HepG2 (cell line): ENCODE results near the gene PKD1L1. TPM values are rescaled to one million over a fixed set of nuclear protein-coding genes. Genes with fewer than 3 reads are reported as not detected.

Source experiments
- BATF2 ChIP-seq: sonication (generic); formaldehyde crosslinking; IDR thresholded peaks from 2 replicates; pipeline ENCODE4 v1.8.0; 2022; ENCODE audit warnings: mild to moderate bottlenecking, missing genetic modification reagents, moderate library complexity
- CBX5 ChIP-seq: sonication (generic); formaldehyde crosslinking; IDR thresholded peaks from 2 replicates; pipeline ENCODE4 v1.4.0; 2020; ENCODE audit warnings: missing genetic modification reagents, borderline replicate concordance
- HDAC6 ChIP-seq: fragments of 200-600 bp; sonication (generic); IDR thresholded peaks from 2 replicates; pipeline ENCODE4 v1.7.0; 2017; ENCODE audit warnings: mild to moderate bottlenecking, antibody characterized with exemption, low read length, low read depth
- HHEX ChIP-seq: IDR thresholded peaks from 2 replicates; pipeline ENCODE4 v1.6.1; 2016; ENCODE audit warnings: control low read depth
- POLR2AphosphoS2 ChIP-seq: IDR thresholded peaks from 2 replicates; pipeline ENCODE4 v1.6.1; 2011; ENCODE audit warnings: low read depth, low read length, improper control_type of control experiment
- SIN3A ChIP-seq: IDR thresholded peaks from 2 replicates; pipeline ENCODE4 v1.6.1; 2011; ENCODE audit warnings: low read depth, mild to moderate bottlenecking, control low read depth, low read length, borderline replicate concordance
- SNAI1 ChIP-seq: sonication (generic); formaldehyde crosslinking; IDR thresholded peaks from 2 replicates; pipeline ENCODE4 v1.5.0; 2020; ENCODE audit warnings: mild to moderate bottlenecking, missing genetic modification reagents, borderline replicate concordance
- TCF7 ChIP-seq: sonication (generic); IDR thresholded peaks from 2 replicates; pipeline ENCODE4 v1.6.1; 2016; ENCODE audit warnings: antibody characterized with exemption, low read depth
- TEF ChIP-seq: sonication (generic); formaldehyde crosslinking; IDR thresholded peaks from 2 replicates; pipeline ENCODE4 v1.5.0; 2020; ENCODE audit warnings: missing genetic modification reagents
- TMF1 ChIP-seq: sonication (generic); formaldehyde crosslinking; IDR thresholded peaks from 2 replicates; pipeline ENCODE4 v1.8.1; 2022; ENCODE audit warnings: low read depth, missing genetic modification reagents
- ZBTB44 ChIP-seq: sonication (generic); formaldehyde crosslinking; IDR thresholded peaks from 2 replicates; pipeline ENCODE4 v1.4.0; 2020; ENCODE audit warnings: missing genetic modification reagents
- ZEB1 ChIP-seq: IDR thresholded peaks from 2 replicates; pipeline ENCODE4 v1.6.1; 2012; ENCODE audit warnings: mild to moderate bottlenecking, low read depth, inconsistent platforms; ENCODE audit not compliant: insufficient replicate concordance
- ZFP82 ChIP-seq: sonication (generic); formaldehyde crosslinking; IDR thresholded peaks from 2 replicates; pipeline ENCODE4 v1.5.1; 2020; ENCODE audit warnings: mild to moderate bottlenecking, missing genetic modification reagents, borderline replicate concordance
- ZNF234 ChIP-seq: sonication (generic); formaldehyde crosslinking; conservative IDR thresholded peaks from 2 replicates; pipeline ENCODE4 v1.5.1; 2020; ENCODE audit warnings: mild to moderate bottlenecking, missing genetic modification reagents
- ZNF367 ChIP-seq: sonication (generic); formaldehyde crosslinking; IDR thresholded peaks from 2 replicates; pipeline ENCODE4 v1.4.0; 2020; ENCODE audit warnings: missing genetic modification reagents, borderline replicate concordance
- ZNF496 ChIP-seq: sonication (generic); formaldehyde crosslinking; IDR thresholded peaks from 2 replicates; pipeline ENCODE4 v1.8.1; 2023; ENCODE audit warnings: mild to moderate bottlenecking, moderate library complexity, missing genetic modification reagents; ENCODE audit not compliant: insufficient replicate concordance
- ZNF562 ChIP-seq: sonication (generic); formaldehyde crosslinking; IDR thresholded peaks from 2 replicates; pipeline ENCODE4 v1.8.0; 2022; ENCODE audit warnings: missing genetic modification reagents, borderline replicate concordance
- ZNF577 ChIP-seq: sonication (generic); formaldehyde crosslinking; IDR thresholded peaks from 2 replicates; pipeline ENCODE4 v1.4.0; 2020; ENCODE audit warnings: mild to moderate bottlenecking, low read depth, missing genetic modification reagents, borderline replicate concordance
- ZNF589 ChIP-seq: sonication (generic); formaldehyde crosslinking; conservative IDR thresholded peaks from 2 replicates; pipeline ENCODE4 v1.8.0; 2022; ENCODE audit warnings: mild to moderate bottlenecking, moderate library complexity, missing genetic modification reagents
- ZNF619 ChIP-seq: sonication (generic); formaldehyde crosslinking; IDR thresholded peaks from 2 replicates; pipeline ENCODE4 v1.4.0; 2020; ENCODE audit warnings: mild to moderate bottlenecking, missing genetic modification reagents
- polyA plus RNA-seq, 8 experiments: library from polyadenylated mRNA; depleted of rRNA in 3 of 8; stranded (reverse) in 7 of 8; unstranded in 1 of 8; fragments of >200 nt; fragmentation: Illumina TruSeq in 4 of 8; extraction: Trizol in 4 of 8; gene quantifications; 2 replicates each; pipeline versions ENCODE4 v1.2.1 to v1.2.3, GENCODE V29; 2011 to 2016; ENCODE audit warnings: low read depth in 4 of 8, missing spikeins in 1 of 8, mixed read lengths in 1 of 8; ENCODE audit not compliant: insufficient read depth in 1 of 8
- total RNA-seq, 5 experiments: library from RNA; depleted of rRNA; stranded (reverse); fragments of >200 nt; fragmentation: Illumina TruSeq; extraction: Trizol; gene quantifications; 2 replicates each; pipeline ENCODE4 v1.2.3, GENCODE V29; 2016; ENCODE audit warnings: low read depth in 1 of 5
- TF ChIP-seq, protein P1 (sequence below): sonication (generic); IDR thresholded peaks from 2 replicates; pipeline ENCODE4 v1.6.1; 2016; ENCODE audit warnings: low read depth, borderline replicate concordance
- TF ChIP-seq, protein P2 (sequence below): IDR thresholded peaks from 2 replicates; pipeline ENCODE4 v1.6.1; 2012; ENCODE audit warnings: low read length, improper control_type of control experiment

The PKD1L1 gene
- total and polyA plus RNA-seq, 2 of the 13 experiments (the other 11 are each of a cell fraction or from before 2014, with no cell fraction given): 0.01 TPM; not detected in 1

GRCh38 chr7:47763063-47763974 lies 184.9 kb downstream of the PKD1L1 start (continued):
- TF ChIP-seq BATF2 (CRISPR knock-in tag) (peak; percentile 56; the same call in 1 of the 2 replicates), POLR2AphosphoS2 (no peak), ZFP82 (CRISPR knock-in tag) (no peak), ZNF619 (CRISPR knock-in tag) (no peak), TEF (no peak), ZNF234 (no peak), TMF1 (CRISPR knock-in tag) (0 out of 2 replicates have a peak, but pooled peaks have one; percentile 9), ZNF496 (no peak), HDAC6 (no peak), ZNF562 (no peak), ZNF577 (no peak), TCF7 (peak; percentile 96), HHEX (CRISPR knock-in tag) (peak; percentile 85; the same call in 1 of the 2 replicates), SNAI1 (CRISPR knock-in tag) (peak; percentile 28; the same call in 1 of the 2 replicates), SIN3A (no peak), CBX5 (CRISPR knock-in tag) (peak; percentile 47; the same call in 1 of the 2 replicates), ZBTB44 (CRISPR knock-in tag) (no peak), ZNF367 (CRISPR knock-in tag) (no peak), ZEB1 (peak; percentile 91), ZNF589 (CRISPR knock-in tag) (no peak)
- TF ChIP-seq, protein P1, sequence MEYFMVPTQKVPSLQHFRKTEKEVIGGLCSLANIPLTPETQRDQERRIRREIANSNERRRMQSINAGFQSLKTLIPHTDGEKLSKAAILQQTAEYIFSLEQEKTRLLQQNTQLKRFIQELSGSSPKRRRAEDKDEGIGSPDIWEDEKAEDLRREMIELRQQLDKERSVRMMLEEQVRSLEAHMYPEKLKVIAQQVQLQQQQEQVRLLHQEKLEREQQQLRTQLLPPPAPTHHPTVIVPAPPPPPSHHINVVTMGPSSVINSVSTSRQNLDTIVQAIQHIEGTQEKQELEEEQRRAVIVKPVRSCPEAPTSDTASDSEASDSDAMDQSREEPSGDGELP: peak; percentile 55; the same call in 1 of the 2 replicates
- TF ChIP-seq, protein P2, sequence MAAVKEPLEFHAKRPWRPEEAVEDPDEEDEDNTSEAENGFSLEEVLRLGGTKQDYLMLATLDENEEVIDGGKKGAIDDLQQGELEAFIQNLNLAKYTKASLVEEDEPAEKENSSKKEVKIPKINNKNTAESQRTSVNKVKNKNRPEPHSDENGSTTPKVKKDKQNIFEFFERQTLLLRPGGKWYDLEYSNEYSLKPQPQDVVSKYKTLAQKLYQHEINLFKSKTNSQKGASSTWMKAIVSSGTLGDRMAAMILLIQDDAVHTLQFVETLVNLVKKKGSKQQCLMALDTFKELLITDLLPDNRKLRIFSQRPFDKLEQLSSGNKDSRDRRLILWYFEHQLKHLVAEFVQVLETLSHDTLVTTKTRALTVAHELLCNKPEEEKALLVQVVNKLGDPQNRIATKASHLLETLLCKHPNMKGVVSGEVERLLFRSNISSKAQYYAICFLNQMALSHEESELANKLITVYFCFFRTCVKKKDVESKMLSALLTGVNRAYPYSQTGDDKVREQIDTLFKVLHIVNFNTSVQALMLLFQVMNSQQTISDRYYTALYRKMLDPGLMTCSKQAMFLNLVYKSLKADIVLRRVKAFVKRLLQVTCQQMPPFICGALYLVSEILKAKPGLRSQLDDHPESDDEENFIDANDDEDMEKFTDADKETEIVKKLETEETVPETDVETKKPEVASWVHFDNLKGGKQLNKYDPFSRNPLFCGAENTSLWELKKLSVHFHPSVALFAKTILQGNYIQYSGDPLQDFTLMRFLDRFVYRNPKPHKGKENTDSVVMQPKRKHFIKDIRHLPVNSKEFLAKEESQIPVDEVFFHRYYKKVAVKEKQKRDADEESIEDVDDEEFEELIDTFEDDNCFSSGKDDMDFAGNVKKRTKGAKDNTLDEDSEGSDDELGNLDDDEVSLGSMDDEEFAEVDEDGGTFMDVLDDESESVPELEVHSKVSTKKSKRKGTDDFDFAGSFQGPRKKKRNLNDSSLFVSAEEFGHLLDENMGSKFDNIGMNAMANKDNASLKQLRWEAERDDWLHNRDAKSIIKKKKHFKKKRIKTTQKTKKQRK: no peak
